KOPT-K1 (cell line): ENCODE measurements around the gene ANAPC15.
"Not testable (repeated sequence)": the region's sequence is repeated elsewhere in the genome, so short reads cannot be mapped to it uniquely, and the experiment has no call there.

ENCODE experiments used
- H3K27ac ChIP-seq: fragments of 200-600 bp; sonication (generic); 2 replicates; pipeline ENCODE4 v1.5.1; 2016; ENCODE audit warnings: antibody characterized with exemption, mild to moderate bottlenecking, low read depth, low read length; ENCODE audit not compliant: poor library complexity, severe bottlenecking
- H3K36me3 ChIP-seq: fragments of 200-600 bp; sonication (generic); 2 replicates; pipeline ENCODE4 v1.5.1; 2017; ENCODE audit warnings: antibody characterized with exemption, mild to moderate bottlenecking, low read length, moderate library complexity; ENCODE audit not compliant: insufficient read depth
- H3K9me3 ChIP-seq: fragments of 200-600 bp; sonication (generic); 2 replicates; pipeline ENCODE4 v1.5.1; 2017; ENCODE audit warnings: antibody characterized with exemption, low read length, mild to moderate bottlenecking; ENCODE audit not compliant: insufficient read depth, poor library complexity, severe bottlenecking

Gene ANAPC15

DNA sequence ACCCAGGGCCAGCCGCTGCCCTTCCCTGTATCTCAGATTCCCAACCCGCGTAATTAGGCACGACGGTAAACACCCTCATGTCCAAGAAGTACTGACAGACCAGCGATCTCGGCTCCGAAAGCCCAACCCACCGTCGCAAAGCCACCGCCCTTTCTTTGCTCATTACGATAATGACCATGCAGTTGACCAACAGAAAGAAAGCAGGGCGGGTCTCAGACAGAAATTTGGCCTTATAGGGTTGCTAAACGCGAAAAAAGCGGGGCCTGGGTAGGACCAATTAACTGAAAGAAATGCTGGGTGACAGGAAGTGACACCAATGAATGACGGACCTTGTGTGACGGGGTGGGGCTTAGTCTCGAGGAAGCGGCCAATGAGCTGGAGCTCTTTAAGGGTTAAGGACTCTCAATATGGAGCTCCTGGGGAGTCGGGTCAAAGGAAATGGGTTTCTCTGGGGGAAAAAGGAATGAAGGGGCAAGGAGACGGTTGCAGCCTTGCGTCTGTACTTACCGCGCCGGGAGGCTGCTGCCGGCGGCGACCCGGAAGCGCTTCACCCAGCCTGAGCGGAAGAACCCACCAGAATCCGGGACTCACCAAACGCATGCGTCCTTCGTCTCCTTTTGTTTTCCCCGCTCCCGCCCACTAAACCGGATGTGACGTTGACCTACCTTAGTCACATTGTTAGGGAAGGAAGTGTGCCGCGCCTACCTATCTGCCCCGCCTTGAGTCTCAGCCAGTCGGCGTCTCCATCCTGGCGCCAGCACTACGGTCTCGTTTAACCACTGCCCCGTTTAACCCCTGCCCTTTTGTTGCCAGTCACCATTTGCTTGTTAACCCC lies at the start of gene ANAPC15:
ANAPC15 (minus strand) TSS at position 553 of the 835 bp plus-strand sequence. CDS start 1,419 bp downstream, outside the sequence.
- Histone ChIP-seq H3K27ac (peak within 1 kb of the TSS; percentile 95), H3K36me3 (peaks cover 29% of the 10 kb centered on the region), H3K9me3 (no peaks in the 10 kb centered on the region)

DNA sequence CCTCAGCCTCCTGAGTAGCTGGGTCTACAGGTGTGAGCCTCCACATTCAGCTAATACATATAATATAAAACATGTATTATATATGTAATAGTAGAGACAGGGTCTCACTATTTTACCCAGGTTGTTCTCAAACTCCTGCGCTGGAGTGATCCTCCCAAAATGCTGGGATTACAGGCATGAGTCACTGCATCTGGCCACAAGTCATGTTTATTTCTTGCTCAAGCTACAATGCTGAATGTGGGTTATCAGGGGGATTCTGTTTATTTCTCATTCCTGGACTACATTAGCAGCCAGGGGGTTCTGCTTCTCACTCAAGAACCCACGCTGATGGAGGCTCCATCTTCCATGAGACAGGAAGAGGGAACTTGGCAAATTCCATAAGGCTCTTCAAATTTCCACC lies 47.8 kb upstream of the ANAPC15 start:
- H3K36me3 ChIP-seq = no peaks in the 10 kb centered on the region
- H3K9me3 ChIP-seq = no peaks in the 10 kb centered on the region
- H3K27ac ChIP-seq = no peak overlapping the region

GRCh38 chr11:72157131-72157530 lies 44.6 kb upstream of the ANAPC15 start:
- Histone ChIP-seq H3K9me3 (no peaks in the 10 kb centered on the region), H3K27ac (no peak overlapping the region), H3K36me3 (no peaks in the 10 kb centered on the region)

DNA sequence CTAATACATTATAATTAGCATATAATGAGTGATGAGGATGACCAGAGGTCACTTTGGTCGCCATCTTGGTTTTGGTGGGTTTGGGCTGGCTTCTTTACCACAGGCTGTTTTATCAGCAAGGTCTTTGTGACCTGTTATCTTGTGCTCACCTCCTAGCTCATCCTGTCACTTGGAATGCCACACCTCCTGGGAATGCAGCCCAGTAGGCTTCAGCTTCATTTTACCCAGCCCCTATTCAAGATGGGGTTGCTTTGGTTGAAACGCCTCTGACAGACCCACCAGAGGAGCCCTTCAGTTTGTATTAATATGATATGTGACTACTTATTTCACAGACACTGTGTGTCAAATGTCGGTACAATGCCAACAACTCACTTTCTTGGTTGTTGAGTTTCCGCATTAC lies 43.3 kb upstream of the ANAPC15 start:
- Histone ChIP-seq H3K27ac (no peak overlapping the region), H3K36me3 (no peaks in the 10 kb centered on the region), H3K9me3 (no peaks in the 10 kb centered on the region)

GRCh38 chr11:72154816-72155215 lies 42.3 kb upstream of the ANAPC15 start:
- Histone ChIP-seq H3K9me3 (no peaks in the 10 kb centered on the region), H3K27ac (no peak overlapping the region), H3K36me3 (no peaks in the 10 kb centered on the region)

DNA sequence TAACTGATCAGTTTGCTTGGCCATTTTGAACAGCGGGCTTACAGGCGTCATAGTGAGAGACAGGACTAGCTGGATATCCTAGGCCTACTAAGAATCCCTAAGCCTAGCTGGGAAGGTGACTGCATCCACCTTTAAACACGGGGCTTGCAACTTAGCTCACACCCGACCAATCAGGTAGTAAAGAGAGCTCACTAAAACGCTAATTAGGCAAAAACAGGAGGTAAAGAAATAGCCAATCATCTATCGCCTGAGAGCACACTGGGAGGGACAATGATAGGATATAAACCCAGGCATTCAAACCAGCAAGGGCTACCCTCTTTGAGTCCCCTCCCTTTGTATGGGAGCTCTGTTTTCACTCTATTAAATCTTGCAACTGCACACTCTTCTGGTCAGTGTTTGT lies 41.4 kb upstream of the ANAPC15 start:
- H3K36me3 ChIP-seq, H3K27ac ChIP-seq, H3K9me3 ChIP-seq: not testable (repeated sequence)

- Histone ChIP-seq H3K36me3 (no peaks in the 10 kb centered on the region), H3K9me3 (no peaks in the 10 kb centered on the region), H3K27ac (no peak overlapping the region)
Measured at GRCh38 chr11:72150882-72151281, 38.4 kb upstream of the ANAPC15 start.

DNA sequence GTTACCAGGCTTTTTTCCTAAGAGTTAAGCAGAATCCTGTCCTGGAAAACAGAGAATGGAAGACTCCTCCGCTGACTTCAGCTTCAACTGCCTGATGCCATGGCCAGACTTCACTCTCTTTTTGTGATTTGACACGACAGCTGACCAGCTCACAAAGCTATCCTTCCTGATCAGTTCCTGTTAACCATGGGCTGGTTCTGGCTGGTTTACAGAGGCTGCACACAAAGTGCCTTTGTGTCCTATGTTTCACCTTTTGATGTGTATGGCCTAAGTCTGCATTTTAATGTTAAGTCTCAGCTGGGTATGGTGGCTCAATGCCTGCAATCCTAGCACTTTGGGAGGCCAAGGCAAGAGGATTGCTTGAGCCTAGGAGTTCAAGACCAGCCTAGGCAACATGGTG lies 34.1 kb upstream of the ANAPC15 start:
- no peak overlapping the region for H3K27ac ChIP-seq
- no peaks in the 10 kb centered on the region for H3K9me3 ChIP-seq
- no peaks in the 10 kb centered on the region for H3K36me3 ChIP-seq

DNA sequence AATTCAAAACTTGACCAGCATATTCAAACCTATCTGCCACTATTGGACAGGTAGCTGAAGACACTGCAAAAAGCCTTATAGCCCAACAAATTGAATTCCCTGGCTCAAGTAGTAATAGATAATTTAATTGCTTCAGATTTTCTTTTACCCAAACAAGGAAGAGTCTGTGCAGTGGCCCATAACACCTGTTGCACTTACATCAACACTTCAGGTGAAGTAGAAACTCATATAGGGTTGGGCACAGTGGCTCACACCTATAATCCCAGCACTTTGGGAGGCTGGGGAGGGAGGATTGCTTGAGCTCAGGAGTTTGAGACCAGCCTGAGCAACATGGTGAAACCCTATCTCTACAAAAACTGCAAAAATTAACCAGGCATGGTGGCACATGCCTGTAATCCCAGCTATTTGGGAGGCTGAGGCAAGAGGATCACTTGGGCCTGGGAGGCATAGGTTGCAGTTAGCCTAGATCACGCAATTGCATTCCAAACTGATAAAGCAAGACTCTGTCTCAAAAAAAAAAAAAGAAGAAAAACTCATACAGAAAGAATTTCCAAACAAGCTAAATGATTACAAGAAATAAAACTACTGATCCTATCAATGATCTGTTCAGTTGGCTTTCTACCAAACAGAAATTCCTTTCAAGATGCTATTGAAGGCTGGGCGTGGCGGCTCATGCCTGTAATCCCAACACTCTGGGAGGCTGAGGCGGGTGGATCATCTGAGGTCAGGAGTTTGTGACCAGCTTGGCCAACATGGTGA lies 32.5 kb upstream of the ANAPC15 start:
- Histone ChIP-seq H3K36me3 (no peaks in the 10 kb centered on the region), H3K9me3 (no peaks in the 10 kb centered on the region), H3K27ac (no peak overlapping the region)

DNA sequence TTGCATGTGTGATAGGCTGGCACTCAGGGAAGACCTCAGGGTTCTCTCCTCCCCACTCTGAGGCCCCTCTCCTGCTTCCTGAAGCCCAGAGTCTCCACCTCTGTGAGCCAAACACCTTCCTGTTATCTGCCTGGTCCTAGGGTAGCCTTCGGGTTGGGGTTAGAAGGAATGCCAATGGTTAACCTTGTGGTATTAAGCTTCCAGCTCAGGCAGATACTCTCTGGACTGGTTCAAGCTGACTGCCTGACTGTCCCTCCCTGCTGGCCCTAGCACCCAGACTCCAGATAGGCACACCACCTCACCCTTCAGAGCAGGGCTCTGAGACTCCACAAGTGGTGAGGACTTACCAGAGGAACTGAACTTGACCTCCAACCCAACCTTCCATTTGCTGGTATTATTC lies 30.0 kb upstream of the ANAPC15 start:
- not testable (repeated sequence) for H3K36me3 ChIP-seq, H3K27ac ChIP-seq, H3K9me3 ChIP-seq

GRCh38 chr11:72142086-72142485 lies 29.6 kb upstream of the ANAPC15 start:
- H3K9me3 ChIP-seq, H3K36me3 ChIP-seq, H3K27ac ChIP-seq: not testable (repeated sequence)

GRCh38 chr11:72141066-72141465 lies 28.6 kb upstream of the ANAPC15 start:
- Histone ChIP-seq H3K9me3 (no peaks in the 10 kb centered on the region), H3K27ac (no peak overlapping the region), H3K36me3 (no peaks in the 10 kb centered on the region)

DNA sequence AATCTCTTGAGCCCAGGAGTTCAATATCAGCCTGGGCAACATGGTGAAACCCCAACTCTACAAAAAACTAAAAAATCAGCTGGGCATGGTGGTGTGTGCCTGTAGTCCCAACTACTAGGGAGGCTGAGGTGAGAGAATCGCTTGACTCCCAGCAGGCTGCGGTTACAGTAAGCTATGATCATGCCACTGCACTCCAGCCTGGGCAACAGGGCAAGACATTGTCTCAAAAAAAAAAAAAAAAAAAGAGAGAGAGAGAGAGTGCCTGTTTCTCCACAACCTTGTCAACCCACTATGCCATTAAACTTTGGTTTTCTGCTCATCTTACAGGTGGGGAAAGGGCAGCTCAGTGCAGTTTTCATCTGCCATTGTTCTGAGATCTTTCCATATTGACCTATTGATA lies 28.2 kb upstream of the ANAPC15 start:
- Histone ChIP-seq H3K27ac (no peak overlapping the region), H3K9me3 (no peaks in the 10 kb centered on the region), H3K36me3 (no peaks in the 10 kb centered on the region)

DNA sequence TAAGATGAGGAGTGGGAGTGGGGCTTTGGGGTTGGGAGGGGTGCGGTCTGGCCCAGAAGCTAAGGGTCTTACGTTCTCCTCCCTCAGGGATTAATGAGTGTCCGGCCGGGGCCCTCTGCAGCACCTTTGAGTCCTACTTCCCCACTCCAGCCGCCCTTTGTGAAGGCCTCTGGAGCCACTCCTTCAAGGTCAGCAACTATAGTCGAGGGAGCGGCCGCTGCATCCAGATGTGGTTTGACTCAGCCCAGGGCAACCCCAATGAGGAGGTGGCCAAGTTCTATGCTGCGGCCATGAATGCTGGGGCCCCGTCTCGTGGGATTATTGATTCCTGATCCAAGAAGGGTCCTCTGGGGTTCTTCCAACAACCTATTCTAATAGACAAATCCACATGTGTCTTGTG lies 27.0 kb upstream of the ANAPC15 start:
- Histone ChIP-seq H3K9me3 (no peaks in the 10 kb centered on the region), H3K36me3 (no peaks in the 10 kb centered on the region), H3K27ac (no peak overlapping the region)

DNA sequence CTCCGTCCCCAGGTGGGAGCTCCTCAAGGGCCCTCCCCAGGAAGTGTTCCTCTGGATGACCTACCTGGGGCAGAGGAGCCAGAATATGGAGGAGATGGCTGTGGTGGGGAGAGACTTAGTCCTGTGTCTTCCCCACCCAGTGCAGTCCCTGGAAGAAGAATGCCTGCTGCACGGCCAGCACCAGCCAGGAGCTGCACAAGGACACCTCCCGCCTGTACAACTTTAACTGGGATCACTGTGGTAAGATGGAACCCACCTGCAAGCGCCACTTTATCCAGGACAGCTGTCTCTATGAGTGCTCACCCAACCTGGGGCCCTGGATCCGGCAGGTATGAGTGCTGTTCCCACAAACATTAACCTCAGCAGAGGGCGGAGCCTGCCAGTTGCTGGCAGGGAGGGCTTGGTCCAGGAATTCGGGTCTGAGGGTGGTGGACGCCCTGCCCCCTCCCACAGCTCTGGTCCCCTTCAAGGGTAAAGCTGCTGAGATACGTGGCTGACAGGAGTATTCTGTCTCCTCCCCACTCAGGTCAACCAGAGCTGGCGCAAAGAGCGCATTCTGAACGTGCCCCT lies 26.4 kb upstream of the ANAPC15 start:
- Histone ChIP-seq H3K27ac (no peak overlapping the region), H3K9me3 (no peaks in the 10 kb centered on the region), H3K36me3 (no peaks in the 10 kb centered on the region)
